ENCODE results near the gene TGFB3. TPM values are rescaled to one million over a fixed set of nuclear protein-coding genes. Genes with fewer than 3 reads are reported as not detected.

Gene TGFB3
- total and polyA plus RNA-seq, 2 donors = 9.0 to 21.0 TPM

DNA sequence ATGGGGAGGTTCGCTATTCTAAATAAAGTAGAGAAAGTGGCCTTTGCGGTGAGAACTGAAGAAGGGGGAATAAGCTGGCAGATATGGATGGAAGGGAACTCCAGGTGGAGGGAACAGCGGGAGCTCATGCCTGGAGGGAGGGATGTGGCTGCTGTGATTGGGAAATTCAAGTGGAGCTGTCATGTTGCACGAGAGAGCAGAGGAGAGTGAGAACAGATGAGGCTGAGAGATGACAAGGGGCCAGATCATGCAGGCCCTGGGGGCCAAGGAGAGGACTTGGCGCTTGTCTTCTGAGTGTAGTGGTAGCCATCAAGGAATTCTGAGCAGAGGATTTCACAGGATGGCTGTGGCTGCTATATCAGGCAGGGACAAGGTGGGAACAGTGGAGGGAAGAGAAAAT lies 35.0 kb downstream of the TGFB3 start:
- H3K4me3 ChIP-seq (ENCODE audit: low read length in 2 of 2) = no peak overlapping the region
- no peak for DNase-seq (ENCODE audit: low read depth in 6 of 9, low spot score in 9 of 9)
- no peaks in the 10 kb centered on the region for H3K36me3 ChIP-seq (ENCODE audit: control insufficient read depth in 2 of 2, insufficient read depth in 2 of 2, low read length in 1 of 2)
- no peaks in the 10 kb centered on the region for H3K27me3 ChIP-seq (ENCODE audit: control insufficient read depth in 2 of 2, insufficient read depth in 1 of 2, low read length in 1 of 2)
- no peak overlapping the region for H3K27ac ChIP-seq (ENCODE audit: low read depth in 1 of 2, low read length in 1 of 2)
- H3K9me3 ChIP-seq (ENCODE audit: control insufficient read depth in 2 of 2, insufficient read depth in 1 of 2, low read length in 1 of 2) = no peaks in the 10 kb centered on the region
- H3K4me1 ChIP-seq (ENCODE audit: control insufficient read depth in 2 of 2, insufficient read depth in 2 of 2, low read length in 2 of 2) = no peaks in the 10 kb centered on the region
- WGBS = 97% methylated on average over 5 of the region's 5 CpGs

- H3K36me3 ChIP-seq (ENCODE audit: control insufficient read depth in 2 of 2, insufficient read depth in 2 of 2, low read length in 1 of 2) = no peaks in the 10 kb centered on the region
- no peak overlapping the region for H3K27ac ChIP-seq (ENCODE audit: low read depth in 1 of 2, low read length in 1 of 2)
- H3K4me1 ChIP-seq (ENCODE audit: control insufficient read depth in 2 of 2, insufficient read depth in 2 of 2, low read length in 2 of 2) = no peaks in the 10 kb centered on the region
- 92% methylated on average over 4 of the region's 4 CpGs for WGBS
- no peaks in the 10 kb centered on the region for H3K27me3 ChIP-seq (ENCODE audit: control insufficient read depth in 2 of 2, insufficient read depth in 1 of 2, low read length in 1 of 2)
- H3K4me3 ChIP-seq (ENCODE audit: low read length in 2 of 2) = no peak overlapping the region
- H3K9me3 ChIP-seq (ENCODE audit: control insufficient read depth in 2 of 2, insufficient read depth in 1 of 2, low read length in 1 of 2) = no peaks in the 10 kb centered on the region
- DNase-seq (ENCODE audit: low read depth in 6 of 9, low spot score in 9 of 9) = no peak
Measured at GRCh38 chr14:75944607-75945241, 37.1 kb downstream of the TGFB3 start.

DNA sequence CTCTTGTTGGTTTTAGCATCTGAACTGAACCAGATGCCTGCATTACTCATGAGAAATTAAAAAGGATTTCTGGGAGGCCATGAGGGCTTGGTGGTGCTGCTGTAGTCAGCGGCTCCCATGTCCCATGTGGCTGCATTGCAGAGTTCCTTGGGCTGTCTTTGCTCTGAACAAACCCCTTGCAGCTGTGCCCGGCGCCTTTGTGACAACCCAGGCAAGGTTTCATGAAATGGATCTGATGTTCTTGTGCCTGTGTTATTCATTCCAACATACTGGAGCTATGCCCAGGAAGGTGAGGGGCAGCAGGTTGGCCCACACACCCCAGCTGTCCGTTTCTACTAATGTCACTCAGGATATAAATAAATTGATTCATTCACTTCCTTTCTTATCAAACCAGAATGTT lies 40.8 kb downstream of the TGFB3 start:
- H3K27me3 ChIP-seq (ENCODE audit: control insufficient read depth in 2 of 2, insufficient read depth in 1 of 2, low read length in 1 of 2) = no peaks in the 10 kb centered on the region
- no peak overlapping the region for H3K4me3 ChIP-seq (ENCODE audit: low read length in 2 of 2)
- 98% methylated on average over 4 of the region's 4 CpGs for WGBS
- DNase-seq (ENCODE audit: low read depth in 6 of 9, low spot score in 9 of 9) = no peak
- no peaks in the 10 kb centered on the region for H3K4me1 ChIP-seq (ENCODE audit: control insufficient read depth in 2 of 2, insufficient read depth in 2 of 2, low read length in 2 of 2)
- H3K27ac ChIP-seq (ENCODE audit: low read depth in 1 of 2, low read length in 1 of 2) = no peak overlapping the region
- no peaks in the 10 kb centered on the region for H3K9me3 ChIP-seq (ENCODE audit: control insufficient read depth in 2 of 2, insufficient read depth in 1 of 2, low read length in 1 of 2)
- H3K36me3 ChIP-seq (ENCODE audit: control insufficient read depth in 2 of 2, insufficient read depth in 2 of 2, low read length in 1 of 2) = no peaks in the 10 kb centered on the region

- H3K36me3 ChIP-seq (ENCODE audit: control insufficient read depth in 2 of 2, insufficient read depth in 2 of 2, low read length in 1 of 2) = no peaks in the 10 kb centered on the region
- H3K4me3 ChIP-seq (ENCODE audit: low read length in 2 of 2) = no peak overlapping the region
- H3K9me3 ChIP-seq (ENCODE audit: control insufficient read depth in 2 of 2, insufficient read depth in 1 of 2, low read length in 1 of 2) = no peaks in the 10 kb centered on the region
- no peak overlapping the region for H3K27ac ChIP-seq (ENCODE audit: low read depth in 1 of 2, low read length in 1 of 2)
- 94% methylated on average over 1 of the region's 1 CpG for WGBS
- no peaks in the 10 kb centered on the region for H3K27me3 ChIP-seq (ENCODE audit: control insufficient read depth in 2 of 2, insufficient read depth in 1 of 2, low read length in 1 of 2)
- DNase-seq (ENCODE audit: low read depth in 6 of 9, low spot score in 9 of 9) = no peak
- H3K4me1 ChIP-seq (ENCODE audit: control insufficient read depth in 2 of 2, insufficient read depth in 2 of 2, low read length in 2 of 2) = no peaks in the 10 kb centered on the region
Measured at GRCh38 chr14:75939200-75939599, 42.6 kb downstream of the TGFB3 start.

DNA sequence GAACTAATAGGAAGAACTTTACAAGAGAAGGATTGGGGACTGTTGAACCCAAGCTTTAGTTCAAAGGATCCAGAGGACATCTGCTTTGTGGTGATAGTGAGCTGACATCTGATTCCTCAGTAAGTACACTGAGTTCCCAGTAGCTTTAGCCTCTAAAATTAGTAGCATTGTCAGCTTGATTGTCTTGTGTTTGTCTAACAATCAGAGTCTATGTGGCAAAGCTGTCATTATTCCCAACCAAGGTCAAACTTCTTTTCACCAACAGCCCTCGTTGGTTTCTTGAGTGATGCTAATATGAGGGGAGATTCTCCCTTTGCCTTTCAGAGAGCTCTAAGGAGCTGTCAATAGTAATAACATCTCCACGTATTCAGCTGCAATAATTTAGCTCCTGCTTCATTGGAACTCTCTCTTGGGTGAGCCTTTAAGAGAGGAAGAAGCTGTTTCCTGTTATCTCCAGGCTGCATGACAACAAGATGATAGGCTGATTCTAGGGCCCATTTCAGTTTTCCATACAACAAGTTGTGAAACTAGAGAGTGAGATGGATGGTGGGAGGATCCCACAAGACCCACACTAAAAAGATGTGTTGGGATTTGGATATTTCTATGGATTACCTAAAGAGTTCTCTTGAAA lies 46.7 kb downstream of the TGFB3 start:
- WGBS = 60% methylated on average over 2 of the region's 2 CpGs
- DNase-seq (ENCODE audit: low read depth in 6 of 9, low spot score in 9 of 9) = no peak
- H3K36me3 ChIP-seq (ENCODE audit: control insufficient read depth in 2 of 2, insufficient read depth in 2 of 2, low read length in 1 of 2) = no peaks in the 10 kb centered on the region
- no peak overlapping the region for H3K4me3 ChIP-seq (ENCODE audit: low read length in 2 of 2)
- no peaks in the 10 kb centered on the region for H3K27me3 ChIP-seq (ENCODE audit: control insufficient read depth in 2 of 2, insufficient read depth in 1 of 2, low read length in 1 of 2)
- no peaks in the 10 kb centered on the region for H3K4me1 ChIP-seq (ENCODE audit: control insufficient read depth in 2 of 2, insufficient read depth in 2 of 2, low read length in 2 of 2)
- no peaks in the 10 kb centered on the region for H3K9me3 ChIP-seq (ENCODE audit: control insufficient read depth in 2 of 2, insufficient read depth in 1 of 2, low read length in 1 of 2)
- H3K27ac ChIP-seq (ENCODE audit: low read depth in 1 of 2, low read length in 1 of 2) = no peak overlapping the region

DNA sequence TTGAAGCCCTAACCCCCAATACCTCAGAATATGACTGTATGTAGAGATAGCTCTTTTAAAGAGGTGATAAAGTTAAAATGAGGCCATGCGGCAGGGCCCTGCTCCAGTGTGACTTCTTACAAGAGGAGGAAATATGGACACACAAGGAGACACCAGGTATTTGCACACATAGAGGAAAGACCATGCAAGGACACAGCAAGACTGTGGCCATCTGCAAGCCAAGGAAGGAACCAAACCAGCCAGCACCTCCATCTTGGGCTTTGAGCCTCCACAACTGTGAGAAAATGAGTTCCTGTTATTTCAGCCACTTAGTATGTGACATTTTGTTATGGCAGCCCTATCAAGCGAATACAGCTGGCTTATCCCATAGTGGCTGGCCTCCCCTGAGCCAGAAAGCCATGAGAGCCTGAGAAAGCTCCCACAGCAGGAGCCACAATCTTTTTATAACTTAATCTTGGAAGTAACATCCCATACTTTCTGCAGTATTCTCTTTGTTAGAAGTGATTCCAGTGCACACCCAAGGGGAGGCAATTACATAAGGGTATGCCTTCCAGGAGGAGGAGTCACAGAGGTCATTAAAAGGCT lies 48.0 kb downstream of the TGFB3 start:
- Histone ChIP-seq H3K27ac (ENCODE audit: low read depth in 1 of 2, low read length in 1 of 2) (no peak overlapping the region), H3K27me3 (ENCODE audit: control insufficient read depth in 2 of 2, insufficient read depth in 1 of 2, low read length in 1 of 2) (no peaks in the 10 kb centered on the region), H3K4me1 (ENCODE audit: control insufficient read depth in 2 of 2, insufficient read depth in 2 of 2, low read length in 2 of 2) (no peaks in the 10 kb centered on the region), H3K9me3 (ENCODE audit: control insufficient read depth in 2 of 2, insufficient read depth in 1 of 2, low read length in 1 of 2) (no peaks in the 10 kb centered on the region), H3K36me3 (ENCODE audit: control insufficient read depth in 2 of 2, insufficient read depth in 2 of 2, low read length in 1 of 2) (no peaks in the 10 kb centered on the region), H3K4me3 (ENCODE audit: low read length in 2 of 2) (no peak overlapping the region)
- no peak for DNase-seq (ENCODE audit: low read depth in 6 of 9, low spot score in 9 of 9)
- WGBS = 70% methylated on average over 2 of the region's 2 CpGs

DNA sequence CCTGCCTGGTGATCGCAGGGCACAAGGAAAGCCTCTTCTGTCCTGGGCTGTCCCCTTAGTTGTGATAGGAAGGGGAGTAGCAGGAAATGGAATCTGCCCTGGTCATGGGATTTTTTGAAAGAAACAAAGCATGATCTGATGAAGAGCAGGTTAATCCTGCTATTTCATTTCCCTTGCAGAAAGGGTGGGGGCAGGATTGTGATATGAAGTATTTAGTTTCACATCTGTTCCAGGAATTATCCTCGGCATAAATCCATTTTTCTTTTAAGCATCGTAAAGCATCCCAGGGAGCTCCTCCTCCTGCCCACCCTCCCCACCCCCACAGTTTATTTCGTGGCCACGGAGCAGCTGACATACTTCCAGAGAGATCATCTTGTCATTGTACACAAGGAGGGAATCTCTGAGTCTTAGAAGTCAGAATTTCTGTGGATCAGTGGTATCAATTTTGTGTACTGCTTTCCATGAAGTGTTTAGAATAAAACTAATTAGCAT lies 53.1 kb downstream of the TGFB3 start:
- Histone ChIP-seq H3K36me3 (ENCODE audit: control insufficient read depth in 2 of 2, insufficient read depth in 2 of 2, low read length in 1 of 2) (no peaks in the 10 kb centered on the region), H3K4me1 (ENCODE audit: control insufficient read depth in 2 of 2, insufficient read depth in 2 of 2, low read length in 2 of 2) (no peaks in the 10 kb centered on the region), H3K4me3 (ENCODE audit: low read length in 2 of 2) (no peak overlapping the region), H3K27ac (ENCODE audit: low read depth in 1 of 2, low read length in 1 of 2) (no peak overlapping the region), H3K9me3 (ENCODE audit: control insufficient read depth in 2 of 2, insufficient read depth in 1 of 2, low read length in 1 of 2) (no peaks in the 10 kb centered on the region), H3K27me3 (ENCODE audit: control insufficient read depth in 2 of 2, insufficient read depth in 1 of 2, low read length in 1 of 2) (no peaks in the 10 kb centered on the region)
- no peak for DNase-seq (ENCODE audit: low read depth in 6 of 9, low spot score in 9 of 9)
- 94% methylated on average over 5 of the region's 5 CpGs for WGBS

GRCh38 chr14:75927564-75928087 lies 54.2 kb downstream of the TGFB3 start:
- Histone ChIP-seq H3K9me3 (ENCODE audit: control insufficient read depth in 2 of 2, insufficient read depth in 1 of 2, low read length in 1 of 2) (no peaks in the 10 kb centered on the region), H3K36me3 (ENCODE audit: control insufficient read depth in 2 of 2, insufficient read depth in 2 of 2, low read length in 1 of 2) (no peaks in the 10 kb centered on the region), H3K4me3 (ENCODE audit: low read length in 2 of 2) (no peak overlapping the region), H3K4me1 (ENCODE audit: control insufficient read depth in 2 of 2, insufficient read depth in 2 of 2, low read length in 2 of 2) (no peaks in the 10 kb centered on the region), H3K27me3 (ENCODE audit: control insufficient read depth in 2 of 2, insufficient read depth in 1 of 2, low read length in 1 of 2) (no peaks in the 10 kb centered on the region), H3K27ac (ENCODE audit: low read depth in 1 of 2, low read length in 1 of 2) (no peak overlapping the region)
- 87% methylated on average over 6 of the region's 6 CpGs for WGBS
- no peak for DNase-seq (ENCODE audit: low read depth in 6 of 9, low spot score in 9 of 9)

DNA sequence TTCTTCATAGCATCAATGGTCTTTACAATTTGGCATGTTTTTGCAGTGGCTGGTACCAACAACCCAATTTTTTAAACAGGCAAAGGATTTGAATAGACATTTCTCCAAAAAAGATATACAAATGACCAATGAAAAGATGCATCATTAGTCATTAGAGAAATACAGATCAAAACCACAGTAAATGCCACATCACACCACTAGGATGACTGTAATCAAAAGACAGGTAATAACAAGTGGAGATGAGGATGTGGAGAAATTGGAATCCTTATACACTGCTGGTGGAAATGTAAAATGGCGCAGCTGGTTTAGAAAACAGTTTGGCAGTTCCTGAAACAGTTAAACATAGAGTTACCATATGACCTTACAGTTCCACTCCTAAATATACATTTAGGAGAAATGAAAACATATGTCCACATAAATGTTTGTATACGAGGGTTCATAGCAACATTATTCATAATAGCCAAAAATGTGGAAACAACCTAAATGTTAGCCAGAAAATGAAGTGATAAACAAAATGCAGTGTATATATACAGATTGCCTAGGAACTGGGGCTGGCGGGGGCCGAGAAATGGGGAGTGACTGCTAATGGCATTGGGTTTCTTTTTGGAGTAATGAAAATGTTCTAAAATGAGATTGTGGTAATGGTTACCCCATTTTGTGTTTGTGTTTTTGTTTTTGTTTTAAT lies 55.2 kb downstream of the TGFB3 start:
- Histone ChIP-seq H3K27ac (ENCODE audit: low read depth in 1 of 2, low read length in 1 of 2) (no peak overlapping the region), H3K36me3 (ENCODE audit: control insufficient read depth in 2 of 2, insufficient read depth in 2 of 2, low read length in 1 of 2) (no peaks in the 10 kb centered on the region), H3K4me1 (ENCODE audit: control insufficient read depth in 2 of 2, insufficient read depth in 2 of 2, low read length in 2 of 2) (no peaks in the 10 kb centered on the region), H3K4me3 (ENCODE audit: low read length in 2 of 2) (no peak overlapping the region), H3K9me3 (ENCODE audit: control insufficient read depth in 2 of 2, insufficient read depth in 1 of 2, low read length in 1 of 2) (no peaks in the 10 kb centered on the region), H3K27me3 (ENCODE audit: control insufficient read depth in 2 of 2, insufficient read depth in 1 of 2, low read length in 1 of 2) (no peaks in the 10 kb centered on the region)
- WGBS = 98% methylated on average over 4 of the region's 4 CpGs
- no peak for DNase-seq (ENCODE audit: low read depth in 6 of 9, low spot score in 9 of 9)
